ELF-1 (cell line): Measurements from ENCODE around the gene RAMACL.
A peak's percentile ranks its signal among the peaks of the same experiment; 100 is the strongest.
"Not testable (repeated sequence)": the region's sequence is repeated elsewhere in the genome, so short reads cannot be mapped to it uniquely, and the experiment has no call there.

Experiments
- DNase-seq: peaks from one replicate; pipeline ENCODE4 v3.0.0-alpha.2; 2016; ENCODE audit warnings: low read depth, low spot score

Gene RAMACL

DNA sequence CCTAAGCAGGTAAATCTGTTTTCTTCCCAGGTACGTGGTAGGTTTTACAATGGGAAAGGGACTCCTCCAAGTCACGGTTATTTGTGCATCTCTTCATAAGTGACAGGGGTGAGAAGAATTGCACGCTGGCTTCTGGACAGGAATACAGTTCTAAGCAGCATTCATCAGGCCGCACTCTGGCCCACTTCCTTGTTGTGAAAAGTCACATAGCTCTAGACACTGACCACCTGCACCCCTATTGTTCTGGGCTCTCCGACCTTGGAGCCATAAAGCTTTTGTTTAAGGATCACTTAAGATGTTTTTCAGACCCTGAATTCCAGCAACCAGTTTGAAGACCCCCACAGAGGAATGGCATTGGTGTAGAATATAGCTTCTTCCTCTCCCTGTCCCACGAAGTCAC is 31.4 kb downstream of the RAMACL start:
- DNase-seq = no peak

DNA sequence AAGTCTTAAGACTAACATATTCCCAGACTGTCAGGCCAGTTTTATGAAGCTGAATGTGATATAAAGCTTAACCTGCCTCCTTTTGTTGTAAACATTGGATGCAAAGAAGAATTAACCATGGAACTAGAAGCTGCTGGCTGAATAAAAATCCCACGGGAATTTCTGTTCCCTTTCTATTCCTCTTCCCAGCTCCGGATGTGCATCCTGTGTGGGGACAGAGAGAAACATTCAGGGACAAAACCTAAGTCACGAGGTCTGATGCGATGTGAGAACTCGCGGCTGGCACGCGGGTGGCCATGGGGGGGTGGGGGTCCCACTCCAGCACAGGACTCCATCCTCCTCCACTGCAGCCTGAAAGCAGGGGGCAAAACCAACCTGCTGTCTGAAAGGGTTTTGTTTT is 32.2 kb downstream of the RAMACL start:
- no peak for DNase-seq

GRCh38 chr6:166553563-166554271 is 32.8 kb downstream of the RAMACL start:
- DNase-seq = no peak

DNA sequence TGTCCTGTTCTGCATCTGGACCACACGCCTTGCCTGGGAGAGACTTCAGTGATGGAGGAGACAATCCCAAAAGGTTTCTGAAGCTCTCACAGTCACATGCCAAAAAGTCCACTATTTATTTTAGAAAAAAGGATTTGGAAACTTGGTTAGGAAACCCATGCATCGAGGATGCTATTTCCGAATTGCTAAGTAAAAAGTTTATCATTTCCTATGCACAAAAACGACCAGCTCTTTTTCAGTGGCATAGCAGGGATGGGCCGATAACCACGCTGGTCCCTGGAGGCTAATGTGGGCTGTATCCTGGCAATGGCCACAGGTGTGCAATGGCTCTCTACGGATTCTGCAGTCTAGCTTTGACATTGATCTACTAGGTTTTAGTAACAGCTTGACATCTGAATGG is 33.9 kb downstream of the RAMACL start:
- no peak for DNase-seq

DNA sequence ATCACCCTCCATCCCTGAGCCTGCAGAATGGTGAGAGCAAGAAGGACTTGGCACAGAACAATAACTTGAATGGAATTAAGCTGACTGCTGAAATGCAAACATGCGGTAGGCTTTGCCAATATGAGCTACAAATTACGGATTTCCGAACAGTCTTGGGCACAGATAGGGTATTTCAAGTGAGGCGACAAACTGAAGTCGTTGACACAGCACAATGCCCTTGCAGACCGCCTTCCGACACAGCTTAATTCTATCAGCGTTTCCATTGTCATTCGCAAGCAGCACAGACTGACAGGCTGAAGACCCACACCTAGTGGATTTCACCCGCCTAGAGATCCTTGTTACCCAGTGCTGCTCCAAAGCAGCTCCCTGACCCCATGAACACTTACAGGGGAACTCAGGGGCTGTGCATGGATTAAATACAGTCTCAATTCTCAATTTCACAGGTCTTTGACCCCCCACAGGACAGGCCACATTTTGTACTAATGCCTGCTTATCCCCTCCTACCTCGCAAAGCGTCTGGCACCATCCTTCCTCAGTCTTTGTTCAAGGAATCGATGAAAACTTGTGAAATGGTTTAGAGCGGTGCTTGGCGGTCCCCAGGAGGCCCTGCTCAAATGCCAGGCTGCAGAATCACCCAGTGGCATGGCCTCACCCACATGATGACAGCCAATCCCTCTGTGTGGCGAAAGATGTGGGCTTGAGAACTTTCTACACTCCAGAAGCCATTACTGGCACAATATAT is 34.6 kb downstream of the RAMACL start:
- peak; percentile 46 for DNase-seq

- no peak for DNase-seq
Observed at GRCh38 chr6:166546653-166547052, 39.8 kb downstream of the RAMACL start.

DNA sequence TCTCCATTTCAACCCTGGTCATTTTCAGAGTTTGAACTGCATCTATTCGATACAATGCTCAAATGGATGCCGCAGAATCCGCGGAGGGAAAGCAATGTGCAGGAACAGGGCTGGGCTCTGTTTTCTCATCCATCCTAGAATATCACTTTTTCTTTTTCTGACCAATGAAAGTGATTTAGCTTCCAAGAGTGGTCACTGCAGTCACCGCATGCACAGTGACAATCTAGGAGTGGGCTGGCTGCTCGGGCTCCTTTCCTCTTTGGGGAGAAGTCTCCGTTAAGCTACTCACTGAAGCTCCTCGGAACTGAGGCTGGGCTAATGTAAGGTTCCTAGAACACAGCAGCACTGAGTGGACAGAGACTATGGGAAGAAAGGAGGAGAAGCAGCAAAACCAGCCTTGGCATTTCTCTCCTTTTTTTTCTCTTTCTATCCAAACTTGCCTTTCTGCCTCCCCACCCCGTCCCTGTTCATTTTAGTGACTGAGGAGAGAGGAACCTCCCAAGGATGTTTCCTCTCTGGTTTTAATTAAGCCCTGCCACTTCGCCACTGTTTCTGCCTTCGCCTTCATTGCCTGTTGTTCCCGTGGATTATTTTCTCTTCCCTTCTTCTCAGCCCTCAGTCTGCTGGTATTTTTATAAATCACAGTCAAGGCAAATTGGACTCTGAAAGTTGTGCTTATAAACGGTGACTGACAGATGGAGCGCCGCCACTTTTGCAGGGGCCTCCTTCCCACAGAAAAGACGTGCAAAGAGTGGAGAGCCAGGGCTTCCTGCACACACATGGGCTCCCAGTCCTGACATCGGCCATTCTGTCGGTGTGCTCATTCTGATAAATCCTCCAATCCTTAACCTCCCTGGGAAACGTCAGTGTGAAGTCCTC is 41.1 kb downstream of the RAMACL start:
- DNase-seq = no peak

DNA sequence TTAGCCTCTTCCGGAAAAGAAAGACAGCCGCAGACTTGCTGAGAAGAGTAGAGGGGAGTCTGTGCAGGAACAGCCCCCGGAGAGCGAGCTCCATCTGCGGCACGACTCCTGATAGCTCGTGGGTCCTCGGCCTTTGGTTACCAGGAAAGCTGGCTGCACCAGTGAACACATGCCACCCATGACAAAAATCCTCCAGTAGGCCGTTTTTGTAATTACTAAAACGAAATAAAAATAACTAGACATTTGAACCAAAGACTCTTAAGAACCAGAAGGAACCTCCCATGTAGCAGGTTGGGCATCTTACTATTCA is 42.2 kb downstream of the RAMACL start:
- no peak for DNase-seq

DNA sequence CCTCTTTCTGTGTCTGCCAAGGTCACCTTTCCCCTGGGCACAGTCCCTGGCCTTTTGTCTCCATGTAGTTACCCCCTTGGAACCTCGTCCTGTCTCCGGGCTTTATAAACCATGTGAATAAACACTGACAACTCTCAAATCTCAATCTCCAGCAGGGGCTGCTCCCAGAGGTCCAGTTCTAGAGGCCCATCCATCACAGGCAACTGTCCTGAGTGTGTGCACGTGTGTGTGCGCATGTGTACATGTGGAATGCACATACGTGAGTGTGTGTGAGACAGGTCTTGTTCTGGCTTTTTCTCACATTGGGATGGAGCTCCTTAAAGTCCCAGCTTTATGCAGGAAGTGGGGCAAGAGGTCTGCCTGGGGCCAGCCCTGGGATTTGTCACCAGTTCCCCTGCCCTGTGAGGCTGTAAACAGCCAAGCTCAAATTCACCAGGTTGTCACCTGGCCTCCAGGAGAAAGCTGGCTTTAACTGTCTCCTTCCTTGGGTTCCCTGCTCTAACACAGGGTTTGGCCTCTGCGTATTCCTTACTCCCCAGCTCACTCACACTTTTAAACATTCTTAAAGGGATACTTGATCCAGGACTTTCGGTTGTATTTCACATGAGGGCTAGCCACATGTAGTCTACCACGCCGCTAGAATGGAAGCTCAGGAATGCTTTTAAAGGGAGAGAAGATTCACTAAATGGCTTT is 42.7 kb downstream of the RAMACL start:
- no peak for DNase-seq

DNA sequence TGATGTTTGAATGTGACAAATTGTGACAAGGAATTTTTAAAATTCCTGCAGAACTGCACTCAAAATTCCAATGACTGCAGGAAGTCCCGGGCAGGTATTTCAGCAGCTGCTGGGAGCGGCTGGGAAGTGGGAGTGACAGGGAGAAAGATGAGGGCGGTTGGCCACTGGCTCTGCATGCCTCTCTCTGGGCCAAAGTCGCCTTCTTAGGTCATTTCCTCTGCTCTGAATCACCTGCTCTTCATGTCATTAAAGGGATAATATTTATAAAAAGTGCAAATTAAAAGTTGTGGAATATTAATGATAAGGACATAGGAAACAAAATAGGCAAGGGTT is 43.9 kb downstream of the RAMACL start:
- peak; percentile 61 for DNase-seq

GRCh38 chr6:166541876-166542579 is 44.5 kb downstream of the RAMACL start:
- DNase-seq = no peak

DNA sequence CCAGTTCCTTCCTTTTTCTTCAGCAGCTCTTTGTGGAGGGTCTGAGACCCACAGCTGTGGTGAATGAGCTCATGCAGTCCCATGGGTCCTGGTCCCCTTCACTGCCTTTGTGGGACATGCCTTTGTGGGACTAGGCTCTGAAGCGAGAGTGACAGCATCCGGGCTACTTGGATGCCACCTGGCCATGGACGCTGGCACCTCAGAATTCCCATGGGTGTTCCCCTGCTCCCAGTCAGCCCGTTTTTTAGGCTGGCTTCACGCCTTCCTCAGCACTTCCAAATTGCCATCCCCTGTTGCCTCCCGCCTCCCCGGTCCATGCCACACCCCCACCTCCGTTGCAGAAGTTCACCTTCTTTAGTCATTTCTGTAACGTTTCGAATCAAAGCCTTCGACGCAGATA is 45.1 kb downstream of the RAMACL start:
- no peak for DNase-seq

DNA sequence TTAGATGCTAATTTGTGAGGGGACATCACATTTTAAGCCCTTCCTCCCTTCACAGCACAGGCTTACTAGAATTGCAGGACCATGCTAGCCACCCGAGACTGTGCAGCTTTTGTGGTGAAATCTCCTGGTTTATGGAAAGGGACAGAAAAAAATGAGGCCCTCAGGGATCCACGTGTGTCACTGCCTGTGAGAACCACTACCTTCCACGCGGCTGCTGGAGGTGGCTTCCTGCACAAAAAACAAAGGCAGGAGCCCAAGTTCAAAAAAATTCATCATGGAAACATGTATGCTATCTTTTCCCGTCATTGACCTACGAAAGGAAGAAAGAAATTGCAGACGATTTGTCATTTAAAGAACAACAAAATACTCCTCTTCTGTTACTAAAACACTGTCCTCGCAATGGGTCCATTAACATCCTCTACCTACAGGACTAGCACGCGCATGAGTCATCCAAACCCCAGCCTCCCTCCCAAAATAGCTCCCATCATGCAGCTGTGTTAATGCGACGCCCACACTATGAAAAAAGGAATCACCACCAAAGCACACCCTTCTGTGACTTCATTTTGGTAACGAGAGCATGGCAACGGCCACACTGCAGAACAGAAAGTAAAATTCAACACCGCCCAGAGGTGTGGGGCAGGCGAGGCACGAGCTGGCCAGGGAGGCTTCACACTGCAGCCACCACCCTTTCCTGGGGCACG is 45.7 kb downstream of the RAMACL start:
- no peak for DNase-seq

DNA sequence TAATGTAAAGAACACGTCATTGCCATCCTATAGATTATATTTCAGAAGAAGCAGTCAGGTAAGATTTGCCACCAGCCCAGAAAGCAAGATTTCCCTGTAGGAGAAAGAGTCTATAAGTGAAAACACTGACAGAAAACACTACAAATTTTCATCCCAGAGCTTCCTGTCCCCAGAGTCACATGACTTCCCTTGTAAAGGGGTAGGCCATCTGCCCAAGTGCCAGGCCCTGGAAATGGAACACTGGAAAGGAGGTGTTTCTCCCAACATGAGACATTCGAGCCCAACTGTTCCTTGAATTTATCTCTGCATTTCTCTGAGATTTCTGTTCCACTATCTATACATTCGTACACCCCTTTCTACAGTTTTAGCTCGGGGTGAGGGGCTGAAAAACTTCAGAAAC is 46.9 kb downstream of the RAMACL start:
- DNase-seq = no peak

GRCh38 chr6:166539011-166539385 is 47.5 kb downstream of the RAMACL start:
- not testable (repeated sequence) for DNase-seq

DNA sequence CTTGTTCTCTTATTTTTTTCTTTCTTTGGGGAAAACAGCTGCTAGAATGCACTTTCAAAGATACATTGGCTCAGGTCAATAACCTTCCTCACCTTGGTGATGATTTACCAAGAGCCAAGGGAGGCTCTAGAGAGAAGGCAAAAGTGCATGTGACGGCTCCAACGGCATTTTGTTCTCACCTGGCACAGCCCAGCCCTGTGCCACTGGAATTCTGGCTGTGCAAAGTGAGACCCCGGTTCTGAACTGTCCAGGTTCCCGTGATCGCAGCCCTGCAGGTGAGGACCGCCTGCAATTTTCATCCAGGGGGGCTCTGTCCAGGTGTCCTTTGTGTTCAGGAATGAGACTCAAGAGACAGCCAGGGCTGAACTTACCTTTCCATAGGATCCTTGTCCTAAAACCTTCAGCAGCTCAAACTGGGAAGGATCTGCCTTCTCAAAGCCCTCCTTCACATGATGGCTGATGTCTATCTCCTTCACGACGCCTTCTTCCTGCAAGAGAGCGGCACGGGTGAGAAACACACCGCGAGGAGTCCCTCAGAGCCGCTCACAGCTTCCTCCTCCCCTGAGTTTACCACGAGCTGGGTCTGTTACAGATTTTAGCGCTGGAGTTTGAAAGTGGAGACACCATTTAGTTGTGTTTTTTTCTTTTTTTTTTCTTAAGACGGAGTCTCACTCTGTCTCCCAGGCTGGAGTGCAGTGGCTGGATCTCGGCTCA is 48.0 kb downstream of the RAMACL start:
- DNase-seq = no peak

GRCh38 chr6:166534658-166535406 is 51.6 kb downstream of the RAMACL start:
- no peak for DNase-seq

- no peak for DNase-seq
Observed at GRCh38 chr6:166533205-166533824, 53.2 kb downstream of the RAMACL start.
